Measurements from ENCODE around the gene LRP2BP. TPM values are rescaled to one million over a fixed set of nuclear protein-coding genes. Genes with fewer than 3 reads are reported as not detected.

Gene LRP2BP
- total and polyA plus RNA-seq, 4 donors = 1.1 to 3.4 (median 2.3) TPM

GRCh38 chr4:185384930-185385331 lies 10.8 kb downstream of the LRP2BP start:
- Histone ChIP-seq H3K9me3 (ENCODE audit: control insufficient read depth, low read length) (no peaks in the 10 kb centered on the region), H3K27ac (ENCODE audit: low read depth in 1 of 2, low read length in 2 of 2) (no peak overlapping the region), H3K36me3 (ENCODE audit: control insufficient read depth in 1 of 2, insufficient read depth in 2 of 2, low read length in 1 of 2) (no peaks in the 10 kb centered on the region), H3K4me1 (ENCODE audit: control insufficient read depth in 1 of 2, insufficient read depth in 2 of 2, low read length in 2 of 2) (peaks cover 0 to 3% of the 10 kb centered on the region in 2 donors), H3K27me3 (ENCODE audit: control insufficient read depth in 1 of 2, insufficient read depth in 2 of 2, low read length in 1 of 2) (no peaks in the 10 kb centered on the region), H3K4me3 (ENCODE audit: low read length in 2 of 2) (no peak overlapping the region)
- WGBS, 2 donors = 14 to 19% methylated on average over 10 of the region's 10 CpGs
- ATAC-seq (ENCODE audit: low FRiP score) (no peak), DNase-seq (no peak)
- intact Hi-C loops (cut with DNase I) = no loop called here

- H3K4me3 ChIP-seq (ENCODE audit: low read length in 2 of 2) = no peak overlapping the region
- no peak for DNase-seq
- H3K27ac ChIP-seq (ENCODE audit: low read depth in 1 of 2, low read length in 2 of 2) = no peak overlapping the region
- H3K27me3 ChIP-seq (ENCODE audit: control insufficient read depth in 1 of 2, insufficient read depth in 2 of 2, low read length in 1 of 2) = no peaks in the 10 kb centered on the region
- no peaks in the 10 kb centered on the region for H3K9me3 ChIP-seq (ENCODE audit: control insufficient read depth, low read length)
- intact Hi-C loops (cut with DNase I) = no loop called here
- peaks cover 0 to 3% of the 10 kb centered on the region in 2 donors for H3K4me1 ChIP-seq (ENCODE audit: control insufficient read depth in 1 of 2, insufficient read depth in 2 of 2, low read length in 2 of 2)
- H3K36me3 ChIP-seq (ENCODE audit: control insufficient read depth in 1 of 2, insufficient read depth in 2 of 2, low read length in 1 of 2) = no peaks in the 10 kb centered on the region
- no peak for ATAC-seq (ENCODE audit: low FRiP score)
- 93 to 96% methylated on average over 2 of the region's 2 CpGs for WGBS, 2 donors
Measured at GRCh38 chr4:185384061-185384460, 11.7 kb downstream of the LRP2BP start.

- Histone ChIP-seq H3K27me3 (ENCODE audit: control insufficient read depth in 1 of 2, insufficient read depth in 2 of 2, low read length in 1 of 2) (no peaks in the 10 kb centered on the region), H3K27ac (ENCODE audit: low read depth in 1 of 2, low read length in 2 of 2) (no peak overlapping the region), H3K9me3 (ENCODE audit: control insufficient read depth, low read length) (no peaks in the 10 kb centered on the region), H3K4me3 (ENCODE audit: low read length in 2 of 2) (no peak overlapping the region), H3K36me3 (ENCODE audit: control insufficient read depth in 1 of 2, insufficient read depth in 2 of 2, low read length in 1 of 2) (no peaks in the 10 kb centered on the region), H3K4me1 (ENCODE audit: control insufficient read depth in 1 of 2, insufficient read depth in 2 of 2, low read length in 2 of 2) (peaks cover 0 to 3% of the 10 kb centered on the region in 2 donors)
- intact Hi-C loops (cut with DNase I) = no loop called here
- ATAC-seq (ENCODE audit: low FRiP score) (no peak), DNase-seq (no peak)
- WGBS, 2 donors = 94 to 99% methylated on average over 4 of the region's 4 CpGs
Measured at GRCh38 chr4:185383451-185383850, 12.3 kb downstream of the LRP2BP start.

GRCh38 chr4:185382754-185383153 lies 13.0 kb downstream of the LRP2BP start:
- H3K36me3 ChIP-seq (ENCODE audit: control insufficient read depth in 1 of 2, insufficient read depth in 2 of 2, low read length in 1 of 2) = peaks cover 0 to 3% of the 10 kb centered on the region in 2 donors
- H3K4me3 ChIP-seq (ENCODE audit: low read length in 2 of 2) = no peak overlapping the region
- H3K4me1 ChIP-seq (ENCODE audit: control insufficient read depth in 1 of 2, insufficient read depth in 2 of 2, low read length in 2 of 2) = peaks cover 0 to 3% of the 10 kb centered on the region in 2 donors
- ATAC-seq (ENCODE audit: low FRiP score) (no peak), DNase-seq (no peak)
- H3K9me3 ChIP-seq (ENCODE audit: control insufficient read depth, low read length) = no peaks in the 10 kb centered on the region
- H3K27ac ChIP-seq (ENCODE audit: low read depth in 1 of 2, low read length in 2 of 2) = no peak overlapping the region
- no peaks in the 10 kb centered on the region for H3K27me3 ChIP-seq (ENCODE audit: control insufficient read depth in 1 of 2, insufficient read depth in 2 of 2, low read length in 1 of 2)
- intact Hi-C loops (cut with DNase I) = no loop called here

GRCh38 chr4:185381288-185382196 lies 14.2 kb downstream of the LRP2BP start:
- H3K4me1 ChIP-seq (ENCODE audit: control insufficient read depth in 1 of 2, insufficient read depth in 2 of 2, low read length in 2 of 2) = peaks cover 0 to 3% of the 10 kb centered on the region in 2 donors
- H3K27ac ChIP-seq (ENCODE audit: low read depth in 1 of 2, low read length in 2 of 2) = no peak overlapping the region
- H3K27me3 ChIP-seq (ENCODE audit: control insufficient read depth in 1 of 2, insufficient read depth in 2 of 2, low read length in 1 of 2) = no peaks in the 10 kb centered on the region
- DNase-seq = no peak
- H3K36me3 ChIP-seq (ENCODE audit: control insufficient read depth in 1 of 2, insufficient read depth in 2 of 2, low read length in 1 of 2) = peaks cover 0 to 3% of the 10 kb centered on the region in 2 donors
- intact Hi-C loops (cut with DNase I) = no loop called here
- H3K9me3 ChIP-seq (ENCODE audit: control insufficient read depth, low read length) = no peaks in the 10 kb centered on the region
- no peak for ATAC-seq (ENCODE audit: low FRiP score)
- WGBS, 2 donors = 48% methylated on average over 4 of the region's 4 CpGs
- H3K4me3 ChIP-seq (ENCODE audit: low read length in 2 of 2) = no peak overlapping the region

GRCh38 chr4:185380320-185380719 lies 15.4 kb downstream of the LRP2BP start:
- intact Hi-C loops (cut with DNase I) = no loop called here
- DNase-seq = no peak
- Histone ChIP-seq H3K36me3 (ENCODE audit: control insufficient read depth in 1 of 2, insufficient read depth in 2 of 2, low read length in 1 of 2) (peaks cover 0 to 4% of the 10 kb centered on the region in 2 donors), H3K4me3 (ENCODE audit: low read length in 2 of 2) (no peak overlapping the region), H3K4me1 (ENCODE audit: control insufficient read depth in 1 of 2, insufficient read depth in 2 of 2, low read length in 2 of 2) (no peaks in the 10 kb centered on the region), H3K9me3 (ENCODE audit: control insufficient read depth, low read length) (no peaks in the 10 kb centered on the region), H3K27ac (ENCODE audit: low read depth in 1 of 2, low read length in 2 of 2) (no peak overlapping the region), H3K27me3 (ENCODE audit: control insufficient read depth in 1 of 2, insufficient read depth in 2 of 2, low read length in 1 of 2) (no peaks in the 10 kb centered on the region)
- 94 to 96% methylated on average over 1 of the region's 1 CpG for WGBS, 2 donors
- ATAC-seq (ENCODE audit: low FRiP score) = no peak

- H3K4me1 ChIP-seq (ENCODE audit: control insufficient read depth in 1 of 2, insufficient read depth in 2 of 2, low read length in 2 of 2) = no peaks in the 10 kb centered on the region
- H3K4me3 ChIP-seq (ENCODE audit: low read length in 2 of 2) = no peak overlapping the region
- no peaks in the 10 kb centered on the region for H3K27me3 ChIP-seq (ENCODE audit: control insufficient read depth in 1 of 2, insufficient read depth in 2 of 2, low read length in 1 of 2)
- intact Hi-C loops (cut with DNase I) = no loop called here
- 97 to 98% methylated on average over 13 of the region's 13 CpGs for WGBS, 2 donors
- no peak overlapping the region for H3K27ac ChIP-seq (ENCODE audit: low read depth in 1 of 2, low read length in 2 of 2)
- no peaks in the 10 kb centered on the region for H3K9me3 ChIP-seq (ENCODE audit: control insufficient read depth, low read length)
- DNase-seq = no peak
- H3K36me3 ChIP-seq (ENCODE audit: control insufficient read depth in 1 of 2, insufficient read depth in 2 of 2, low read length in 1 of 2) = peaks cover 0 to 4% of the 10 kb centered on the region in 2 donors
- peak; percentile 26 for ATAC-seq (ENCODE audit: low FRiP score)
Measured at GRCh38 chr4:185379326-185380295, 16.1 kb downstream of the LRP2BP start.

GRCh38 chr4:185378264-185378663 lies 17.5 kb downstream of the LRP2BP start:
- Histone ChIP-seq H3K4me1 (ENCODE audit: control insufficient read depth in 1 of 2, insufficient read depth in 2 of 2, low read length in 2 of 2) (no peaks in the 10 kb centered on the region), H3K27me3 (ENCODE audit: control insufficient read depth in 1 of 2, insufficient read depth in 2 of 2, low read length in 1 of 2) (no peaks in the 10 kb centered on the region), H3K27ac (ENCODE audit: low read depth in 1 of 2, low read length in 2 of 2) (no peak overlapping the region), H3K4me3 (ENCODE audit: low read length in 2 of 2) (no peak overlapping the region), H3K9me3 (ENCODE audit: control insufficient read depth, low read length) (no peaks in the 10 kb centered on the region), H3K36me3 (ENCODE audit: control insufficient read depth in 1 of 2, insufficient read depth in 2 of 2, low read length in 1 of 2) (peaks cover 0 to 7% of the 10 kb centered on the region in 2 donors)
- WGBS, 2 donors = 89 to 98% methylated on average over 6 of the region's 6 CpGs
- intact Hi-C loops (cut with DNase I) = no loop called here
- no peak for DNase-seq
- no peak for ATAC-seq (ENCODE audit: low FRiP score)

All from aorta (tissue), 5 donors.